Cardiac muscle cell (in vitro differentiated cells and primary cell): ENCODE data around the gene ELOVL6. TPM values are rescaled to one million over a fixed set of nuclear protein-coding genes. Genes with fewer than 3 reads are reported as not detected.
A peak's percentile ranks its signal among the peaks of the same experiment; 100 is the strongest.

Experiments
- DNase-seq, 2 donors: peaks; one replicate each; pipeline versions ENCODE4 v3.0.0 to v3.0.0-alpha.2; 2010 to 2017; ENCODE audit warnings: low read depth in 1 of 2, low spot score in 1 of 2
- H3K27ac ChIP-seq: fragments of 200-600 bp; sonication (generic); 2 replicates; pipeline ENCODE4 v1.5.1; 2016
- H3K27me3 ChIP-seq: fragments of 200-600 bp; sonication (generic); 2 replicates; pipeline ENCODE4 v1.6.0; 2016; ENCODE audit warnings: control low read depth
- H3K36me3 ChIP-seq: fragments of 200-600 bp; sonication (generic); 2 replicates; pipeline ENCODE4 v1.5.1; 2016; ENCODE audit warnings: control low read depth
- H3K4me1 ChIP-seq: fragments of 200-600 bp; sonication (generic); 2 replicates; pipeline ENCODE4 v1.8.1; 2017; ENCODE audit warnings: low read depth, mild to moderate bottlenecking, mixed run types
- H3K4me3 ChIP-seq: fragments of 200-600 bp; sonication (generic); 2 replicates; pipeline ENCODE4 v1.5.1; 2016; ENCODE audit warnings: mild to moderate bottlenecking
- H3K9me3 ChIP-seq: fragments of 200-600 bp; sonication (generic); 2 replicates; pipeline ENCODE4 v1.5.1; 2017; ENCODE audit warnings: low read depth, mild to moderate bottlenecking, control low read depth
- polyA plus RNA-seq: library from polyadenylated mRNA; unstranded; fragments of >200 nt; fragmentation: Nextera tagmentation; extraction: Ambion mirVana; gene quantifications from 2 replicates; pipeline ENCODE4 v1.2.1, GENCODE V29; 2016
- total RNA-seq: library from RNA; depleted of rRNA; stranded (reverse); fragments of >200 nt; gene quantifications from 2 replicates; pipeline ENCODE4 v1.2.3, GENCODE V29; 2016
- TF ChIP-seq, protein P1 (sequence below): IDR thresholded peaks from 2 replicates; pipeline ENCODE4 v1.5.1; 2012; ENCODE audit warnings: low read depth, mild to moderate bottlenecking, low read length

ELOVL6 gene
- total and polyA plus RNA-seq, 2 experiments from 2014 or later: 32.3 to 50.1 TPM

DNA sequence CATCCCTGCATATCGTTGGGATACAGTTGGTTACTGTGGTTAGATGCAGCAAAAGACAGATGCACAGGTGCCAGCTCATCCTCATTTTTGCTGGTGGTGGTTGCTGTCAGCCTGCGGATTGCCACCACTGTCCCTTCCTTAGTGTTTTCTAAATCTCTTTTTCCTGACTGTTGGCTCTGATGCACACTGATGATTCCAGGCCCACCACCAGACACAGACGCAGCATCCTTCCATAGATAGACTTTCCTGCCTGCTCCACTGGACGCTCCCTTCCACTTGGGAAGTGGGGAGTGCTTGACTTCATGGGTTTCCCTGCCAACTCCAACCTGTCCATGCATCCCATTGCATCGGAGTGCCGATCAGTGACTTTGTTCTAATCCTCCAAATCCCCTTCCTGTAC is 184.2 kb downstream of the ELOVL6 start:
- DNase-seq: no peak

DNA sequence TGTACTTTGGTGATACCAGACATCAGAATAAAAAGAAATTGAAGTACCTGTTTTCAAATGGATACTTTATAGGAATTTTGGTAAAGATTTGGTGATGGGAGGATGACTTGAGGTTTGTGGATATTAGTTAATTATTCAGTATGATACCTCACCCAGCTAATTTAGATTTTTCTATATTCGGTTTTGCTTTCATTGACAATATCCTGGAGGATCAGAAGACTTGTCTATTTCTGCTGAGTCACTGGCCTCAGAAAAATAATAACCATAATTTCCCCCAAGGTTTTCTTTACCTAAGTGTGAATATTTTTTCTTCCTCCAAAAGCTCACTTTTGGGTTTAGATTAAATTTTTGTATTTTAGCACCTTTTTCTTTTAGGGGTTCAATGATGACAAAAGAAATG is 185.5 kb downstream of the ELOVL6 start:
- no peak for DNase-seq
- Histone ChIP-seq H3K27ac (no peak overlapping the region), H3K9me3 (no peaks in the 10 kb centered on the region), H3K4me1 (peaks cover 17% of the 10 kb centered on the region), H3K27me3 (no peaks in the 10 kb centered on the region), H3K4me3 (no peak overlapping the region), H3K36me3 (no peaks in the 10 kb centered on the region)
- TF ChIP-seq, protein P1, sequence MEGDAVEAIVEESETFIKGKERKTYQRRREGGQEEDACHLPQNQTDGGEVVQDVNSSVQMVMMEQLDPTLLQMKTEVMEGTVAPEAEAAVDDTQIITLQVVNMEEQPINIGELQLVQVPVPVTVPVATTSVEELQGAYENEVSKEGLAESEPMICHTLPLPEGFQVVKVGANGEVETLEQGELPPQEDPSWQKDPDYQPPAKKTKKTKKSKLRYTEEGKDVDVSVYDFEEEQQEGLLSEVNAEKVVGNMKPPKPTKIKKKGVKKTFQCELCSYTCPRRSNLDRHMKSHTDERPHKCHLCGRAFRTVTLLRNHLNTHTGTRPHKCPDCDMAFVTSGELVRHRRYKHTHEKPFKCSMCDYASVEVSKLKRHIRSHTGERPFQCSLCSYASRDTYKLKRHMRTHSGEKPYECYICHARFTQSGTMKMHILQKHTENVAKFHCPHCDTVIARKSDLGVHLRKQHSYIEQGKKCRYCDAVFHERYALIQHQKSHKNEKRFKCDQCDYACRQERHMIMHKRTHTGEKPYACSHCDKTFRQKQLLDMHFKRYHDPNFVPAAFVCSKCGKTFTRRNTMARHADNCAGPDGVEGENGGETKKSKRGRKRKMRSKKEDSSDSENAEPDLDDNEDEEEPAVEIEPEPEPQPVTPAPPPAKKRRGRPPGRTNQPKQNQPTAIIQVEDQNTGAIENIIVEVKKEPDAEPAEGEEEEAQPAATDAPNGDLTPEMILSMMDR: no peak

More for the DNA sequence above, 184.2 kb downstream of the ELOVL6 start:
- Histone ChIP-seq H3K4me3 (no peak overlapping the region), H3K9me3 (no peaks in the 10 kb centered on the region), H3K36me3 (no peaks in the 10 kb centered on the region), H3K27ac (no peak overlapping the region), H3K4me1 (peaks cover 6% of the 10 kb centered on the region), H3K27me3 (no peaks in the 10 kb centered on the region)
- TF ChIP-seq, protein P1: no peak

DNA sequence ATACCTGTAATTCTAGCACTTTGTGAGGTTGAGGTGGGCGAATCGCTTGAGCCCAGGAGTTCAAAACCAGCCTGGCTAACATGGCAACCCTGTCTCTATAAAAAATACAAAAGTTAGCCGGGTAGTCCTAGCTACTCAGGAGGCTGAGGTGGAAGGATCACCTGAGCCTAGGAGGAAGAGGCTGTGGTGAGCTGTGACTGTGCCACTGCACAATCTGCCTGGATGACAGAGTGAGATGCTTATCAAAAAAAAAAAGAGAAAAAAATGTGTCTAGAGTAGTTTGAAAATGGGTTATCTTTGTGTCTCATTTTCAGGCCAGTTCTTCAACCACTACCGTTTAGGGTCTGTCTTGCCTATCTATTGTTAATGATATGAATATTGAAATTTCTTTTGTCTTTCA is 187.6 kb downstream of the ELOVL6 start:
- TF ChIP-seq, protein P1: no peak
- no peak for DNase-seq
- no peaks in the 10 kb centered on the region for H3K36me3 ChIP-seq
- H3K27me3 ChIP-seq: no peaks in the 10 kb centered on the region
- H3K4me3 ChIP-seq: no peak overlapping the region
- H3K27ac ChIP-seq: no peak overlapping the region
- peaks cover 37% of the 10 kb centered on the region for H3K4me1 ChIP-seq
- no peaks in the 10 kb centered on the region for H3K9me3 ChIP-seq

DNA sequence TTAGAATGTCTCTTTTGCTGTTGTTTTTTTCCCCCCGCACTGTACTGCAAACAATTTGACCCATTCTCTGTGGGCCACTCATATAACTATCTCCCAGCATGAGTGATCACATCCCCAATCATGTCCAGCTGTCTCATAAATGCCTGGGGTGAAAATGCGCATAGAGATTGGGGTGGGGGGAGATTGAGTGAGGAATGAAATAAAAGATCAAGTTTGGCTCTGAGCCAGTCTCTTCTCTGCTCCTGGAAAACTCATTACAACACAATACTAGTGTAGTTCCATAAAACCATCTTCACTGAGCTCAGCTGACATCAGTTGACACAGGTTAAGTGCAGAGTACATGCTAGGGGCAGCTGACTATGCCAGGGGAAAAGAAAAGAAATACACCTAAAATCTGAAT is 188.9 kb downstream of the ELOVL6 start:
- Histone ChIP-seq H3K36me3 (no peaks in the 10 kb centered on the region), H3K4me1 (peaks cover 39% of the 10 kb centered on the region)

DNA sequence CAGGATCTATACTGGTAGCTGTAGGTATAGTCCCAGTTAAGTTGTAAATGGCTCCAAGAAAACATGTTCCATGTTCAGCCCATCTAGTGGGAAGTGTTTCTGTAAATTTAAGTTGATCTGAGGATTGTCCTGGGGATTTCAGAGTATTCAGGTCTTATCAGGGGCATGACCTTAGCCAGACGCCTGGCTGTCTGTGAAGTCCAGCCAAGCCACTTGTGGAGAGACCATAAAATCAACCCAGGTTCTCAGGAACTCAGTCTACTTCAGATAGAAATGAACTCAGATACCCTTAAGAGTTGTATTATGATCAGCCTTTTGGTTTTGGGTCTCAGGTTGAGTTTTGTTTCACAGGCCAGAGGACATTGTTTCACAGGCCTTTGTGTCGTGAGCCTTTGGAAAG is 189.9 kb downstream of the ELOVL6 start:
- Histone ChIP-seq H3K9me3 (no peaks in the 10 kb centered on the region), H3K4me3 (no peak overlapping the region), H3K4me1 (peaks cover 39% of the 10 kb centered on the region), H3K36me3 (no peaks in the 10 kb centered on the region), H3K27ac (peak overlapping the region; percentile 90), H3K27me3 (no peaks in the 10 kb centered on the region)
- DNase-seq: peak in 1 of 2 donors; percentile 81
- TF ChIP-seq, protein P1: no peak

More for the DNA sequence above, 188.9 kb downstream of the ELOVL6 start:
- Histone ChIP-seq H3K4me3 (no peak overlapping the region), H3K9me3 (no peaks in the 10 kb centered on the region), H3K27ac (peak overlapping the region; percentile 90), H3K27me3 (no peaks in the 10 kb centered on the region)
- no peak for DNase-seq
- TF ChIP-seq, protein P1: no peak

DNA sequence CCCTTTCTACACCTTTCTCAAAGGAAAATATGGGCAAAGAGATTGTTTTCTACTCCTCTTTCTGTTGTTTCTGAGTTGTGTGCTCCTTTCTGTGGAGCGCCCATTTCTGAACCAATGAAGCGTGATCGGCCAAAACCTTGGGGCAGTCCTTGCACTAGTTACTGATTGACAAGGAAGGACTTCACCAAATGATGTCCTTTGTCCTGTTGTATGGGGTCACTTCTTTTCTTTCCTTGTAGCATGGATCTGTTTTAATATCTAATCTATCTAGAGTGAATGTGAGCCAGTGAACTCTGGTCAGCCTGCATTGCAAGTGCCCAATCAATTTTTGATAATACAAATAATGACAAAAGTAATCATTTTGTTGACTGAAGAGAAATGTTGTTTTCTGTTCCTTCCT is 191.2 kb downstream of the ELOVL6 start:
- Histone ChIP-seq H3K9me3 (no peaks in the 10 kb centered on the region), H3K27ac (peak overlapping the region; percentile 90), H3K4me1 (peaks cover 39% of the 10 kb centered on the region), H3K27me3 (no peaks in the 10 kb centered on the region), H3K36me3 (no peaks in the 10 kb centered on the region), H3K4me3 (no peak overlapping the region)
- TF ChIP-seq, protein P1: no peak
- DNase-seq: no peak
